Hematopoietic multipotent progenitor cell treated with erythropoietin and hydrocortisone succinate and interleukin-3 and kit ligand, for 6 days (in vitro differentiated cells): ENCODE data around the gene SHC1.

Experiments
- DNase-seq: peaks from one replicate; pipeline ENCODE4 v3.0.0-alpha.2; 2015

Gene SHC1

GRCh38 chr1:154971341-154971998, 923 bp upstream of the SHC1 start:
- DNase-seq: peak; percentile 43

GRCh38 chr1:154969860-154970452, 591 bp downstream of the SHC1 start:
- no peak for DNase-seq

GRCh38 chr1:154969246-154969645, 1.3 kb downstream of the SHC1 start:
- no peak for DNase-seq

- DNase-seq: no peak
These were observed 1.8 kb downstream of the SHC1 start for GRCh38 chr1:154968731-154969130.

- no peak for DNase-seq
These were observed 3.1 kb downstream of the SHC1 start for GRCh38 chr1:154967331-154967950.

GRCh38 chr1:154966111-154966510, 4.4 kb downstream of the SHC1 start:
- DNase-seq: no peak

GRCh38 chr1:154964359-154964758, 6.2 kb downstream of the SHC1 start:
- no peak for DNase-seq

- no peak for DNase-seq
These were observed 6.9 kb downstream of the SHC1 start for GRCh38 chr1:154963643-154964042.

GRCh38 chr1:154962795-154963330, 7.7 kb downstream of the SHC1 start:
- DNase-seq: no peak

- DNase-seq: peak; percentile 66
These were observed 8.3 kb downstream of the SHC1 start for GRCh38 chr1:154962156-154962749.

GRCh38 chr1:154961207-154962155, 9.1 kb downstream of the SHC1 start, which contains the start of gene PYGO2:
TSS of gene PYGO2 (minus strand) at chr1:154961782. CDS start at chr1:154961576, 206 bp downstream.
- DNase-seq: peak; percentile 83

GRCh38 chr1:154960446-154961136, 10.0 kb downstream of the SHC1 start:
- peak; percentile 47 for DNase-seq

GRCh38 chr1:154959426-154959780, 11.1 kb downstream of the SHC1 start:
- DNase-seq: no peak

- no peak for DNase-seq
These were observed 11.7 kb downstream of the SHC1 start for GRCh38 chr1:154958681-154959425.

GRCh38 chr1:154958036-154958435, 12.5 kb downstream of the SHC1 start:
- no peak for DNase-seq

GRCh38 chr1:154957091-154957657, 13.4 kb downstream of the SHC1 start:
- DNase-seq: no peak

- DNase-seq: no peak
These were observed 14.0 kb downstream of the SHC1 start for GRCh38 chr1:154956544-154956941.

GRCh38 chr1:154955718-154956543, 14.6 kb downstream of the SHC1 start, which contains the start of gene PBXIP1:
TSS of gene PBXIP1 (minus strand) at chr1:154956099. CDS start at chr1:154953721, 2,378 bp downstream.
- DNase-seq: peak; percentile 95

- peak; percentile 84 for DNase-seq
These were observed 15.4 kb downstream of the SHC1 start for GRCh38 chr1:154955039-154955717.
